ENCODE data around the gene PLA2G2D.

The PLA2G2D gene

DNA sequence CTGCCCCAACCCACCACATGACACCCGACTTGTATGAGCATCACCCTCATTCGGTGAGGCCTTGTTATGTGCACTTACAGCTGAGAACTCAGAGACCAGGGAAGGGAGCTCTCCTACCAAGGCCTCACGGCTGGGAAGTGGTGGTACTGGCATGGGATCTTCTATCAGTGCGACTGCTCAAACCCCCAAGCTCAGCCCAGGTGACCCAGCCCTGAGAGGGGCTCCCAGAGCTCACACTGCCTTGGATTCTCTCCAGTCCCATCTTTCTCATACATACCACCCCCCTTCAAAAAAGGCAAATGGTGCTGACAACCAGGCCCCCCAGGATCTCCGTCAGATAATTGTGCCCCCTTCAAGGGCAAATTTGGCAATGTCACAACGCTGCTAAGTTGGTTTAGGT, 19.0 kb upstream of the PLA2G2D start:
- no peak overlapping the region for H3K4me3 ChIP-seq (ENCODE audit: low read length)
- no peaks in the 10 kb centered on the region for H3K79me2 ChIP-seq (ENCODE audit: control insufficient read depth, low read length)
- H3K9me3 ChIP-seq (ENCODE audit: control insufficient read depth, insufficient read depth, low read length): no peaks in the 10 kb centered on the region
- H3K4me2 ChIP-seq (ENCODE audit: low read length): no peak overlapping the region
- H3K27me3 ChIP-seq (ENCODE audit: control insufficient read depth, low read length): no peaks in the 10 kb centered on the region
- H3K36me3 ChIP-seq (ENCODE audit: control insufficient read depth, low read length): no peaks in the 10 kb centered on the region
- no peaks in the 10 kb centered on the region for H4K20me1 ChIP-seq (ENCODE audit: control insufficient read depth, insufficient read depth, low read depth, low read length)
- H3K9me2 ChIP-seq (replicated peaks; ENCODE audit: control insufficient read depth, low read length): no peaks in the 10 kb centered on the region
- H3K27ac ChIP-seq (ENCODE audit: low read depth, low read length): no peak overlapping the region
- H3K4me1 ChIP-seq (ENCODE audit: control insufficient read depth, low read length): no peaks in the 10 kb centered on the region
- TF ChIP-seq EZH2phosphoT487 (IDR thresholded peaks at IDR 0.05; ENCODE audit: borderline replicate concordance, low read length): no peak
- TF ChIP-seq, protein P1, sequence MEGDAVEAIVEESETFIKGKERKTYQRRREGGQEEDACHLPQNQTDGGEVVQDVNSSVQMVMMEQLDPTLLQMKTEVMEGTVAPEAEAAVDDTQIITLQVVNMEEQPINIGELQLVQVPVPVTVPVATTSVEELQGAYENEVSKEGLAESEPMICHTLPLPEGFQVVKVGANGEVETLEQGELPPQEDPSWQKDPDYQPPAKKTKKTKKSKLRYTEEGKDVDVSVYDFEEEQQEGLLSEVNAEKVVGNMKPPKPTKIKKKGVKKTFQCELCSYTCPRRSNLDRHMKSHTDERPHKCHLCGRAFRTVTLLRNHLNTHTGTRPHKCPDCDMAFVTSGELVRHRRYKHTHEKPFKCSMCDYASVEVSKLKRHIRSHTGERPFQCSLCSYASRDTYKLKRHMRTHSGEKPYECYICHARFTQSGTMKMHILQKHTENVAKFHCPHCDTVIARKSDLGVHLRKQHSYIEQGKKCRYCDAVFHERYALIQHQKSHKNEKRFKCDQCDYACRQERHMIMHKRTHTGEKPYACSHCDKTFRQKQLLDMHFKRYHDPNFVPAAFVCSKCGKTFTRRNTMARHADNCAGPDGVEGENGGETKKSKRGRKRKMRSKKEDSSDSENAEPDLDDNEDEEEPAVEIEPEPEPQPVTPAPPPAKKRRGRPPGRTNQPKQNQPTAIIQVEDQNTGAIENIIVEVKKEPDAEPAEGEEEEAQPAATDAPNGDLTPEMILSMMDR (IDR thresholded peaks at IDR 0.05; ENCODE audit: low read depth, low read length, poor library complexity, severe bottlenecking): no peak
- no peaks in the 10 kb centered on the region for H3F3A ChIP-seq (ENCODE audit: control insufficient read depth, insufficient read depth)

DNA sequence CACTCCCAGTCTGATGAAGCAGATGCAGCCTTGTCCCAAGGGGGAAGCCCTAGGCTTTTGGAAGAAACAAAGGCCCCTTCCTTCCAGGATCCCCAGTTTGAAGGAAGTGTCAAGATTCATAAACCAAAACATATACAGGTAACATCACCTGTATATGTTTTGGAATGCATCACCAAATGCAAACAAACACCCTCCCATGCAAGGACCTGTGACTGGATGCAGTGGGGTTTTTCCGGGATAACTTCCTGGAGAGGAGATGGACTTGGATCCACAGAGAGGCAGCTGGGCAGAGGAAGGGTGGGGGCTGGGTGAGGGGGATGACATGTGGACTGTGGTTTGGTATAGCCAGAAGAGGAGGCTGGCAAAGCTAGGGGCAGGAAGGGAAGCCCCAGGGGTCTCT, 18.3 kb upstream of the PLA2G2D start:
- H3K36me3 ChIP-seq (ENCODE audit: control insufficient read depth, low read length): no peaks in the 10 kb centered on the region
- H4K20me1 ChIP-seq (ENCODE audit: control insufficient read depth, insufficient read depth, low read depth, low read length): no peaks in the 10 kb centered on the region
- H3F3A ChIP-seq (ENCODE audit: control insufficient read depth, insufficient read depth): no peaks in the 10 kb centered on the region
- H3K9me2 ChIP-seq (replicated peaks; ENCODE audit: control insufficient read depth, low read length): no peaks in the 10 kb centered on the region
- no peak overlapping the region for H3K4me2 ChIP-seq (ENCODE audit: low read length)
- no peak overlapping the region for H3K4me3 ChIP-seq (ENCODE audit: low read length)
- no peaks in the 10 kb centered on the region for H3K79me2 ChIP-seq (ENCODE audit: control insufficient read depth, low read length)
- no peaks in the 10 kb centered on the region for H3K9me3 ChIP-seq (ENCODE audit: control insufficient read depth, insufficient read depth, low read length)
- no peak overlapping the region for H3K27ac ChIP-seq (ENCODE audit: low read depth, low read length)
- TF ChIP-seq, protein P1 (IDR thresholded peaks at IDR 0.05; ENCODE audit: low read depth, low read length, poor library complexity, severe bottlenecking): no peak
- TF ChIP-seq EZH2phosphoT487 (IDR thresholded peaks at IDR 0.05; ENCODE audit: borderline replicate concordance, low read length): no peak
- H3K27me3 ChIP-seq (ENCODE audit: control insufficient read depth, low read length): no peaks in the 10 kb centered on the region
- H3K4me1 ChIP-seq (ENCODE audit: control insufficient read depth, low read length): no peaks in the 10 kb centered on the region

DNA sequence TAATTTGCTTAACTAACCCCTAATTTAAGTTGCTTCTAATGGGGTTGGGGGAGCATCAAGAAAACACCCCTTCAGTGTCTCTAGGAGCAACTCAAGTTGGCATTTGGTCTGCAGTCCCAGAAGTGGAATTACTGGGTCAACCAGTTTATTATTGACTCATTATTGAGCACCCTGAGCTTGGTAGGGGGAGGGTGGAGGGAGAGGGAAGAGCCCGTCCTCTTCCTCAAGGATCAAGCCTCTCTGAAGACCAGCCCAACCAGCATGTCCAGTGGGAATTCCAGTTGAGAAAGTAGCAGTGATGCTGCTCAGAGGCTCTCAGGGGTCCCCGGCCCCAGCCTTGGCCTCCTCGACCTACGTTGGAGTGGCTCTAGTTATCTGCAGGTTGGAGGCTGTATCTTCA, 17.7 kb upstream of the PLA2G2D start:
- TF ChIP-seq EZH2phosphoT487 (IDR thresholded peaks at IDR 0.05; ENCODE audit: borderline replicate concordance, low read length): no peak
- TF ChIP-seq, protein P1 (IDR thresholded peaks at IDR 0.05; ENCODE audit: low read depth, low read length, poor library complexity, severe bottlenecking): no peak
- Histone ChIP-seq H3K9me3 (ENCODE audit: control insufficient read depth, insufficient read depth, low read length) (no peaks in the 10 kb centered on the region), H3K27ac (ENCODE audit: low read depth, low read length) (no peak overlapping the region), H3K36me3 (ENCODE audit: control insufficient read depth, low read length) (no peaks in the 10 kb centered on the region), H3K9me2 (replicated peaks; ENCODE audit: control insufficient read depth, low read length) (no peaks in the 10 kb centered on the region), H3K4me1 (ENCODE audit: control insufficient read depth, low read length) (no peaks in the 10 kb centered on the region), H3K4me2 (ENCODE audit: low read length) (no peak overlapping the region), H3K79me2 (ENCODE audit: control insufficient read depth, low read length) (no peaks in the 10 kb centered on the region), H4K20me1 (ENCODE audit: control insufficient read depth, insufficient read depth, low read depth, low read length) (no peaks in the 10 kb centered on the region), H3K4me3 (ENCODE audit: low read length) (no peak overlapping the region), H3F3A (ENCODE audit: control insufficient read depth, insufficient read depth) (no peaks in the 10 kb centered on the region), H3K27me3 (ENCODE audit: control insufficient read depth, low read length) (no peaks in the 10 kb centered on the region)

DNA sequence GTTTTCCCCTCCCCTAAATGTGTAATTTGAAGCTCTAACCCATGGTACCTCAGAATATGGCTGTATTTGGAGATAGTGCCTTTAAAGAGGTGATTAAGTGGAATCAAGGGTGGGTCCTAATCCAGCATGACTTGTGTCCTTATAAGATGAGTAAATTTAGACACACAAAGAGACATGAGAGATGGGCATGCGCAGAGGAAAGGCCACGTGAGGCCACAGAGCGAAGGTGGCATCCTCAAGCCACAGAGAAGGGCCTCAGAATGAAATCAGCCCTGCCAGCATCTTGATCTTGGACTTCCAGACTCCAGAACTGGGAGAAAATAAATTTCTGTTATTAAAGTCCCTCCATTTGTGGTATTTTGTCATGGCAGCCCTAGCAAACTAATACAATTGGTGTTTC, 16.9 kb upstream of the PLA2G2D start:
- Histone ChIP-seq H4K20me1 (ENCODE audit: control insufficient read depth, insufficient read depth, low read depth, low read length) (no peaks in the 10 kb centered on the region), H3K9me3 (ENCODE audit: control insufficient read depth, insufficient read depth, low read length) (no peaks in the 10 kb centered on the region), H3K9me2 (replicated peaks; ENCODE audit: control insufficient read depth, low read length) (no peaks in the 10 kb centered on the region), H3K4me2 (ENCODE audit: low read length) (no peak overlapping the region), H3K36me3 (ENCODE audit: control insufficient read depth, low read length) (no peaks in the 10 kb centered on the region), H3K4me3 (ENCODE audit: low read length) (no peak overlapping the region), H3K27ac (ENCODE audit: low read depth, low read length) (no peak overlapping the region), H3K79me2 (ENCODE audit: control insufficient read depth, low read length) (no peaks in the 10 kb centered on the region), H3K27me3 (ENCODE audit: control insufficient read depth, low read length) (no peaks in the 10 kb centered on the region), H3F3A (ENCODE audit: control insufficient read depth, insufficient read depth) (no peaks in the 10 kb centered on the region), H3K4me1 (ENCODE audit: control insufficient read depth, low read length) (no peaks in the 10 kb centered on the region)
- TF ChIP-seq EZH2phosphoT487 (IDR thresholded peaks at IDR 0.05; ENCODE audit: borderline replicate concordance, low read length): no peak
- TF ChIP-seq, protein P1 (IDR thresholded peaks at IDR 0.05; ENCODE audit: low read depth, low read length, poor library complexity, severe bottlenecking): no peak

All from DOHH2 (cell line).